ENCODE results near the gene NUDC.
"Not testable (repeated sequence)": the region's sequence is repeated elsewhere in the genome, so short reads cannot be mapped to it uniquely, and the experiment has no call there.

The NUDC gene

DNA sequence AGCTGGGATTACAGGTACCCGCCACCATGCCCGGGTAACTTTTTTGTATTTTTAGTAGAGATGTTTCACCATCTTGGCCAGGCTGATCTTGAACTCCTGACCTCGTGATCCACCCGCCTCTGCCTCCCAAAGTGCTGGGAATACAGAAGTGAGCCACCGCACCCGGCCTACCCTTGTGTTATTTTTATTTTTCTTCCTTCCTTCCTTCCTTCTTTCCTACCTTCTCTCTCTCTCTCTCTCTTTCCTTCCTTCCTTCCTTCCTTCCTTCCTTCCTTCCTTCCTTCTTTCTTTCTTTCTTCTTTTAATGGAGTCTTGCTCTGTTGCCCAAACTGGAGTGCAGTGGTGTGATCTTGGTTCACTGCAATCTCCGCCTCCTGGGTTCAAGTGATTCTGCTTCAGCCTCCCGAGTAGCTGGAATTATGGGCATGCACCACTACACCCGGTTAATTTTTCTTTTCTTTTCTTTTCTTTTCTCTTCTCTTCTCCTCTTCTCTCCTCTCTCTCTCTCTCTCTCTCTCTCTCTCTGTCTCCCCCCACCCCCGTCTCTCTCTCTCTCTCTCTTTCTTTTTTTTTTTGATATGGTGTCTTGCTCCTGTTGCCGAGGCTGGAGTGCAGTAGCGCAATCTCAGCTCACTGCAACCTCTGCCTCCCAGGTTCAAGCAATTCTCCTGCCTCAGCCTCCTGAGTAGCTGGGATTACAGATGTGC is 68.0 kb downstream of the NUDC start:
- not testable (repeated sequence) for DNase-seq (ENCODE audit: low read depth in 2 of 2)

DNA sequence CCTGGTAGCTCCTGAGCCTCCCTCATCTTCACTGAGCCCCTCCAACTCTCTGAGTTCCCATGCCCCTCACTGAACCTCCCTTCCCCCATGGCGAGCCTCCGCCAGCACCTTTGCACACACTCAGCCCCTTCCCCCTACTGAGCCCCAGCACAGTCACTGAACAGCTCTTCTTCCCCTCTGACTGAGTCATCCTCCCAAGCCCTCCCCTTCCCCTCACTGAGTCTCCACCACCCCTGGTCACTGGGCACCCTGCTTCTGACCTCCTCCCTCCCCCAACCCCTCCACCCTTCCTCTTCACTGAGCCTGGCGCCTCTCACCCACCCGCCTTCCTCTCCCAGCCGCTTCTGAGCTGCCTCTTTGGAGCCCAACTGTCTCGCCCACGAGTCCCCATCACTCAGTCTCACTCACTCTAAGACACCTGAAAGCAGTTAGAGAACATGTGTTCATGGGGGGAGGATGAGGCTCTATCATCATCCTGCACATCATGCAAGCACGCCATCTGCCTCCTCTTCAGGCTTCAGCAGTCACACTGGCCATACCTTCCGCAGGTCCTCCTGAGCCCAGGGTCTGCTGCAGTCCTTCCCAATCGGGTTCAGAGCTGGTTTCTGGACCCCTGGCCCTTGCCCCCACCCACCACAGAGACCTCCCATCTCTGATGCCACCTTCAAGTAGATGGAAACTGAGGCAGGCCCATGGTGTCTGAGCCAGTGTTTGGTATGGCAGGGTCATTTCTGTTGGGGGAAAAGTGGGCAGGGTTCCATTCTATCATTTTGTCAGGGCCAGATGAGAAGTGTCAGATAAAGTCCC is 70.0 kb downstream of the NUDC start:
- DNase-seq (ENCODE audit: low read depth in 2 of 2): no peak

GRCh38 chr1:26993237-26994019 is 71.9 kb downstream of the NUDC start, which contains the start of gene TRNP1:
TSS of gene TRNP1 (plus strand) at chr1:26993692. CDS start at chr1:26993787, 95 bp downstream.
- DNase-seq (ENCODE audit: low read depth in 2 of 2): peak; percentile 26 to 41

- DNase-seq (ENCODE audit: low read depth in 2 of 2): no peak
Measured at GRCh38 chr1:26994020-26994786, 72.7 kb downstream of the NUDC start.

GRCh38 chr1:26994787-26995517 is 73.4 kb downstream of the NUDC start:
- DNase-seq (ENCODE audit: low read depth in 2 of 2): no peak

- no peak for DNase-seq (ENCODE audit: low read depth in 2 of 2)
Measured at GRCh38 chr1:26996024-26996423, 74.5 kb downstream of the NUDC start.

Measured in stimulated activated CD8-positive, alpha-beta memory T cell treated with anti-CD3 and anti-CD28 coated beads, Interleukin-15, amount 100 ng/mL, for 4 hours (primary cell).